HK-2 (cell line): Measurements from ENCODE around the gene ADRM1.

ENCODE experiments used
- DNase-seq: peaks from one replicate; pipeline ENCODE4 v3.0.0-alpha.2; 2018; ENCODE audit not compliant: unreplicated experiment

The ADRM1 gene

GRCh38 chr20:62310757-62311121 is 7.9 kb downstream of the ADRM1 start:
- DNase-seq: no peak

- no peak for DNase-seq
Observed at GRCh38 chr20:62311150-62311549, 8.4 kb downstream of the ADRM1 start.

GRCh38 chr20:62311832-62312661 is 9.2 kb downstream of the ADRM1 start:
- DNase-seq: no peak

- DNase-seq: no peak
Observed at GRCh38 chr20:62312662-62312977, 9.8 kb downstream of the ADRM1 start.

GRCh38 chr20:62313021-62313420 is 10.2 kb downstream of the ADRM1 start:
- no peak for DNase-seq

- no peak for DNase-seq
Observed at GRCh38 chr20:62313460-62314338, 10.9 kb downstream of the ADRM1 start.

- no peak for DNase-seq
Observed at GRCh38 chr20:62314339-62314638, 11.5 kb downstream of the ADRM1 start.

- no peak for DNase-seq
Observed at GRCh38 chr20:62314711-62315302, 12.0 kb downstream of the ADRM1 start.

GRCh38 chr20:62315773-62316172 is 13.0 kb downstream of the ADRM1 start:
- no peak for DNase-seq

GRCh38 chr20:62316331-62317166 is 13.8 kb downstream of the ADRM1 start:
- DNase-seq: no peak

- no peak for DNase-seq
Observed at GRCh38 chr20:62317167-62317655, 14.4 kb downstream of the ADRM1 start.

GRCh38 chr20:62318400-62319345 is 15.9 kb downstream of the ADRM1 start:
- DNase-seq: no peak

GRCh38 chr20:62319346-62319909 is 16.6 kb downstream of the ADRM1 start:
- no peak for DNase-seq

- peak; percentile 36 for DNase-seq
Observed at GRCh38 chr20:62320581-62321354, 18.0 kb downstream of the ADRM1 start.

GRCh38 chr20:62321521-62321948 is 18.7 kb downstream of the ADRM1 start:
- DNase-seq: peak; percentile 39

- DNase-seq: no peak
Observed at GRCh38 chr20:62321975-62322374, 19.2 kb downstream of the ADRM1 start.

- DNase-seq: no peak
Observed at GRCh38 chr20:62322492-62323041, 19.8 kb downstream of the ADRM1 start.

- DNase-seq: no peak
Observed at GRCh38 chr20:62323146-62323979, 20.6 kb downstream of the ADRM1 start.
